Left lobe of liver (tissue), 2 donors: ENCODE measurements around the gene SCYGR8. TPM values are rescaled to one million over a fixed set of nuclear protein-coding genes. Genes with fewer than 3 reads are reported as not detected.
"Not testable (repeated sequence)": the region's sequence is repeated elsewhere in the genome, so short reads cannot be mapped to it uniquely, and the experiment has no call there.

Experiments
- ATAC-seq: fragments of 200-7000 bp; cut with Tn5 transposase; one replicate; pipeline ENCODE4 v1.9.1; 2020; ENCODE audit warnings: mild to moderate bottlenecking, moderate library complexity
- DNase-seq: peaks from one replicate; pipeline ENCODE4 v3.0.0-alpha.2; 2020; ENCODE audit warnings: low spot score
- total RNA-seq: library from RNA; stranded (reverse); gene quantifications from one replicate; pipeline ENCODE4 v1.2.1, GENCODE V29; 2021
- donor health status: DM: no; HTN: no; CAD: no; lungs with moderate emphysema.
- donor health status: DM: no; HTN: yes; CAD: no.

The SCYGR8 gene
- total RNA-seq = not detected

GRCh38 chr2:227745594-227745993 is at the start of gene SCYGR8:
Gene SCYGR8 (plus strand): TSS chr2:227745894. CDS start chr2:227745894, 0 bp downstream.
- ATAC-seq = no peak
- DNase-seq = no peak

GRCh38 chr2:227696990-227697679 is 48.6 kb upstream of the SCYGR8 start:
- ATAC-seq = no peak

GRCh38 chr2:227701556-227701955 is 44.1 kb upstream of the SCYGR8 start:
- no peak for DNase-seq
- ATAC-seq = no peak

More at GRCh38 chr2:227696990-227697679, 48.6 kb upstream of the SCYGR8 start:
- DNase-seq = no peak

- ATAC-seq (peak; percentile 73), DNase-seq (peak; percentile 57)
Observed at GRCh38 chr2:227703280-227703732, 42.4 kb upstream of the SCYGR8 start.

- DNase-seq (no peak), ATAC-seq (no peak)
Observed at GRCh38 chr2:227703961-227704360, 41.7 kb upstream of the SCYGR8 start.

- DNase-seq = peak; percentile 91
- ATAC-seq = peak; percentile 93
Observed at GRCh38 chr2:227706859-227707258, 38.8 kb upstream of the SCYGR8 start.

- ATAC-seq (no peak), DNase-seq (no peak)
Observed at GRCh38 chr2:227707390-227707789, 38.3 kb upstream of the SCYGR8 start.

GRCh38 chr2:227710986-227711385 is 34.7 kb upstream of the SCYGR8 start:
- DNase-seq (no peak), ATAC-seq (no peak)

GRCh38 chr2:227713291-227713690 is 32.4 kb upstream of the SCYGR8 start:
- ATAC-seq (no peak), DNase-seq (no peak)

GRCh38 chr2:227716501-227716900 is 29.2 kb upstream of the SCYGR8 start:
- no peak for ATAC-seq
- DNase-seq = no peak

- ATAC-seq (peak; percentile 96), DNase-seq (peak; percentile 98)
Observed at GRCh38 chr2:227717687-227718567, 27.8 kb upstream of the SCYGR8 start, which contains the start of gene SLC19A3. Gene SLC19A3 (minus strand): TSS chr2:227718028. CDS start chr2:227702318, 15,710 bp downstream.

- no peak for DNase-seq
- no peak for ATAC-seq
Observed at GRCh38 chr2:227719641-227720040, 26.1 kb upstream of the SCYGR8 start.

GRCh38 chr2:227720680-227721079 is 25.0 kb upstream of the SCYGR8 start:
- no peak for ATAC-seq
- DNase-seq = no peak

GRCh38 chr2:227722821-227723220 is 22.9 kb upstream of the SCYGR8 start:
- ATAC-seq, DNase-seq: not testable (repeated sequence)

- ATAC-seq (no peak), DNase-seq (no peak)
Observed at GRCh38 chr2:227724394-227725039, 21.2 kb upstream of the SCYGR8 start, which contains the start of gene SCYGR6. Gene SCYGR6 (minus strand): TSS chr2:227724757. CDS start chr2:227724757, 0 bp downstream.

- DNase-seq (no peak), ATAC-seq (no peak)
Observed at GRCh38 chr2:227728035-227728434, 17.7 kb upstream of the SCYGR8 start, which contains the start of gene SCYGR7. Gene SCYGR7 (plus strand): TSS chr2:227728335. CDS start chr2:227728335, 0 bp downstream.

GRCh38 chr2:227739351-227739750 is 6.3 kb upstream of the SCYGR8 start:
- no peak for ATAC-seq

GRCh38 chr2:227740705-227741104 is 5.0 kb upstream of the SCYGR8 start:
- ATAC-seq, DNase-seq: not testable (repeated sequence)

More at GRCh38 chr2:227739351-227739750, 6.3 kb upstream of the SCYGR8 start:
- no peak for DNase-seq

- ATAC-seq = no peak
Observed at GRCh38 chr2:227748079-227748478, 2.4 kb downstream of the SCYGR8 start.

GRCh38 chr2:227756261-227756660 is 10.6 kb downstream of the SCYGR8 start:
- ATAC-seq, DNase-seq: not testable (repeated sequence)

More at GRCh38 chr2:227748079-227748478, 2.4 kb downstream of the SCYGR8 start:
- DNase-seq = no peak
